Measurements from ENCODE around the gene XRCC4.
"Not testable (repeated sequence)": the region's sequence is repeated elsewhere in the genome, so short reads cannot be mapped to it uniquely, and the experiment has no call there.

XRCC4 gene

GRCh38 chr5:83283761-83284160, 206.4 kb downstream of the XRCC4 start:
- peak; percentile 42 for DNase-seq

GRCh38 chr5:83285661-83286398, 208.5 kb downstream of the XRCC4 start:
- no peak for DNase-seq

- DNase-seq, result no peak
Observed at GRCh38 chr5:83294246-83294645, 216.9 kb downstream of the XRCC4 start.

DNA sequence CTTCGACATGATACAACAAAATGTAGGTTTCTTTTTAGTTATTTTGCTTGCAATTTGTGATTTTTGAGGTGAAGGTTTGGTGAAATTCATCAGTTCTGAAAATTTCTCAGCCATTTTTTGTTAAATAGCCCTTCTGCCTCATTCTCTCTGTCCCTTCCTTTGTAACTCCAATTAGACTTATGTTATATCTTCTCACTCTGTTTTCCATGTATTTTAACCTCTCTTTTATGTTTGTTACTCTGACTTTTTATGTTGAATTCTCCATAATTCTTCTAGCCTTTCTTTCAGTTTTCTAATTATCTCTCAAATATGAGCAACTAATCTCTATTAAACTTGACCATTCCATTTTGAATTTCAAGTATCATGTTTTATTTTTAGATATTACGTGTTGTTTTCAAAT, 222.0 kb downstream of the XRCC4 start:
- DNase-seq, result no peak

DNA sequence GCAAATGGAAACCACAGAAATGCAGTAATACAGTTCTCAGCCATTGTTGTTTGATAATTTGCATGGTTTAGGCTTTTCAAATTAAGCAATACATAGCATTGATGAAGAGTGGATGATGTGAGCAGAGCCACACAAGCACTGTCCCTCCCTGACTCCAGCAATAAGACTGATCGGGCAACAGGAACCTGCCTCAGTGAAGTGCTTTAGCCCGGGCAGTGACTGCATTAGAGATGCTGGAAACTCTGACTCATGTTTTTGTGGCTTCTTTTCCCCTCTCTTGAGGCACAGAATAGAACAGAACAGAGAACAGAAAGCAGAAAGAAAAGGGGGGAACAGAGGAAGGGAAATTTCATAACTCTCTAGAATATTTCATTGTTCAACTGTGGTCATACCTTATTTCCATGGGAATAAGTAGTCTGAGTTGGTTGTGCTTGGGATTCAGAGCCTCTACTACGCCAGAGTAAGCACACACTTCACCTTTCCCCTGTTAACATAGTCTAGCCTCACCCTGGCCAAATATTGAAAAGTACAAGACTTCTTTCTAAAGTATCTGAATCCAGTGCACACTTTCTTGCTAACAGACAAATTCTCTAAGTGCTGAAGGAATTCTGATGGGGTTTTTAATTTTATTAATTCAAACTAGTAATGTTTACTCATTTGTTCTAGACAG, 229.4 kb downstream of the XRCC4 start:
- peak; percentile 98 for DNase-seq

DNA sequence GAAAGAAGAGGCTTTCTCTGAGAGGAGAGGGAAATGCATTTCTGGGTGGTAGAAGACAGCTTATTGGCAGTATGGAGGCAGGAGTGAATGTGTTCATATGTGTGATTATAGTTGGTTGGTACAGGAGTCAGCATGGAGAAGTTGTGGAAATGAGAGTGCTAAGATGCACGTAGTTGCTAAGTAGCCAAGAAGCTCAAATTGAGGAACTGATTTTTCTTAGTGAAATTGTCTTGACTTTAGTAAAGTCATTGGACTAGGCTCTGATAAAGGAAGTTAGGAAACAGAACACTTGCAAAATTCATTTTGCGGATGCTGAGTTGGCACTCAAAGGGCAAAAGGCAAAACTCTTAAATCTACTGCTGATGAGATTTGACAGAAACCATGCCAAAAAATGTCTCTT, 235.3 kb downstream of the XRCC4 start:
- DNase-seq, result peak; percentile 94

DNA sequence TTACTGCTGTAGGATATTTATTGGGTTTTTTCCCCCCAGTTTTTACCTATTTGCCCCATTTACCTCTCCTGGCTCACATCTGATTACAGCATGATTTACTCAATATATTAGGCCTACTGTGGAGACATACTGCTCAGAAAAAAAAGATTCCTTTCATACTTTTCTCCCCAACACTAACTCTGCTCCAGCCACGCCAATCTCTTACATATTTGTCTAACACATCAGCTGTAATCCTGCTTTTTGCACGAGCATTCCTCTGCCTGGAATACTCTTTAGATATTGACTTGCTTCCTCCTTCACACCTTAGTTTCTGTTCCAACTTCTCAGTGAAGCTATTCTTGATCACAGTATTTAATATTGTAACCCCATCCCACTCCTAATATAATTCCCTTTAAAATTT, 236.1 kb downstream of the XRCC4 start:
- DNase-seq, result no peak

GRCh38 chr5:83321483-83322055, 244.2 kb downstream of the XRCC4 start:
- no peak for DNase-seq

DNA sequence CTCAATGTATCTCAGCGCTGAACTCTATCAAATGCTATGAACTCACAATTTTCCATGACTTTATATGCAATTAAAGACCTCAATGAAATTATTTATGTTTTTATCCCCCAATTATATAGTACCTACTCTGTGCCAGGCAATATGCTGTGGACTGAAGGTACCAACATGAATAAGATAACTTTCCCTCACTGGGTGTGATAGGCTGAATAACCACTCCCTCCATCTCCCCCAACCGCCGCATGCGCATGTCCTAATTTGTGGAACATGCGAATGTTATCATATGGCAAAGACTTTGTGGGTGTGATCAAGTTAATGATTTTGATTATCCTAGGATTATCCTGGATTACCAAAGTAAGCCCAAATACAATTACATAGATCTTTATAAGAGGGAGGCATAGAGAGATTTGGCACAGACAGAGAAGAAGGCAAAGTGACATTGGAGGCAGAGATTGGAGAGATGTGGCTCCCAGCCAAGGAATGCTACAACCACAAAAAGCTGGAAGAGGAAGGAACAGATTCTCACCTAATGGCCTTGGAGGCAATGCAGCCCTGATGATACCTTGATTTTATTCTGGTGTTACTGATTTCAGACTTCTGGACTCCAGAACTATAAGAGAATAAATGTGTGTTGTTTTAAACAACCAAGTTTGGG, 245.1 kb downstream of the XRCC4 start:
- DNase-seq, result no peak

- peak; percentile 40 for DNase-seq
Observed at GRCh38 chr5:83323557-83324180, 246.3 kb downstream of the XRCC4 start.

- no peak for DNase-seq
Observed at GRCh38 chr5:83331842-83332241, 254.5 kb downstream of the XRCC4 start.

DNA sequence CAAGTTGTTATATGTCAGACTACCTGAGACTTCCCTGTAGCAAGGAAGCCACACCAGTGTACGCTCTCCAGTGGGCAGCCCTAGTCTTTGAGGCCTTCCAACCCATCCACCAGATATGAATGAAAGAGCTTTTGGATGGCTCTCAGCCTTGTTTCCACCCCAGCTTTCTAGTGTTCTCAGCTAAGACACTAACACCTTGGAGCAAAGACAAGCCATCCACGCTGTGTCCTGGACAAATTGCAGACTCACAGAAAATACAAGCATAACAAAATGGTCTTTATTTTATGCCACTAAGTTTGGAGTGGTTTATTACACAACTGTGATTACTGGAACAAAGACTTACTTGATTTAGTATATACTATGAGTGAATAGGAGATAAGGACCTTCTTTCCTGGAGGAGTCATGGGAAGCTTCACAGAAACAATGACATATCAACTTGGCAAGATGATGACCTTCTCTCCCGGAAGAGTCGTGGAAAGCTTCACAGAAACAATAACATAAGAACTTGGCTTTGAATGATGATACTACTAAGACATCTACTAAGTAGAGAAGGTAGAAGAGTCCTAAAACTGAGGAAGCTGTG, 260.2 kb downstream of the XRCC4 start:
- DNase-seq, result no peak

- peak; percentile 53 for DNase-seq
Observed at GRCh38 chr5:83340511-83340918, 263.2 kb downstream of the XRCC4 start.

- no peak for DNase-seq
Observed at GRCh38 chr5:83341815-83342334, 264.5 kb downstream of the XRCC4 start.

DNA sequence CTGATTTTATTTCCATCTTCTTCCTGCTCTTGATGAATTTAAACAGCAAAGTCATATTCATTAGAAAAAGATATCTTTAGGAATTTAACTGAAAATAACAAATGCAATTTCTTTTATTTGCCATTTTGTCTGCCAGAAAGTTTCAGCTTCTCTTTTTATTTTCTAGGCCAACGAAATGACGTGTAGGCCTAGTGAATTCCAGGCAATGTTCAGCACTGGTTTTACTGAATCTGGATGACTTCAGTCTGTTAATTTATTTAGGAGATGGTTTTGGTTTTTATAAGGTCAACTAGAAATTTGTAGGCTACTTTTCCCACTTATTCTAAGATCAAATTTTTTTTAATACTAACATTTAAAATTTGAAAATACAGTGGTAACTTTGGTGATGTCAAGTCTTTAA, 265.1 kb downstream of the XRCC4 start:
- no peak for DNase-seq

GRCh38 chr5:83343299-83343698, 266.0 kb downstream of the XRCC4 start:
- DNase-seq, result no peak

DNA sequence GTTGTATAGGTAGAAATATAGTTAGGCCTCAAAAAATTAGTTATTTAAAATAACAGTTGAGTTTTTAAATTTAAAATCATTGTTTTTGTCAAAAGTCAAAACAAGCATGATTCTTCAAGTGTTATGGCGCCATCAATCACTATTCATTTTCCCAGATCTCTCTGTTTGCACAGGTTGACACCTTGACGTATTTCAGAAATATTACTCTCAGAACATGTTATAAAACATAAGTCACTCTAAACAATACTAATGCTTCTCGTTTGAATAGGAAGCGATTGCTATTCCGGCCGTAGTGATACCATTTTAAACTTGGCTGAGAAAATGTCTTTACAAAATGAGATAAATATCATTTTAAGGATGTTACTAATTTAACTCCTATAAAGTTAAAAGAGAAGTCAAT, 268.1 kb downstream of the XRCC4 start:
- DNase-seq, result no peak

DNA sequence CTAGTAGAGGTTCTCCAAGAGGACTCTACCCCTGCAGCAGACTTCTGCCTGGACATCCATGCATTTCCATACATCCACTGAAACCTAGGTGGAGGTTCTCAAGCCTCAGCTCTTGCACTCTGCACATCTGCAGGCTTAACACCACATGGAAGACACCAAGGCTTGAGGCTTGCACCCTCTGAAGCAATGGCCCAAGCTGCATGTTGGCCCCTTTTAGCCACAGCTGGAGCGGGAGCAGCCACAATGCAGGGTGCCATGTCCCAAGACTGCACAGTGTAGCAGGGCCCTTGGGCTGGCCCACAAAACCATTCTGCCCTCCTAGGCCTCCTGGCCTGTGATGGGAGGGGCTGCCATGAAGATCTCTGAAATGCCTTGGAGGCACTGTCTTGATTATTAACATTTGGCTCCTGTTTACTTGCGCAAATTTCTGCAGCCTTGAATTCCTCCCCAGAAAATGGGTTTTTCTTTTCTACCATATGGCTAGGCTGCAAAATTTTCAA, 271.0 kb downstream of the XRCC4 start:
- no peak for DNase-seq

DNA sequence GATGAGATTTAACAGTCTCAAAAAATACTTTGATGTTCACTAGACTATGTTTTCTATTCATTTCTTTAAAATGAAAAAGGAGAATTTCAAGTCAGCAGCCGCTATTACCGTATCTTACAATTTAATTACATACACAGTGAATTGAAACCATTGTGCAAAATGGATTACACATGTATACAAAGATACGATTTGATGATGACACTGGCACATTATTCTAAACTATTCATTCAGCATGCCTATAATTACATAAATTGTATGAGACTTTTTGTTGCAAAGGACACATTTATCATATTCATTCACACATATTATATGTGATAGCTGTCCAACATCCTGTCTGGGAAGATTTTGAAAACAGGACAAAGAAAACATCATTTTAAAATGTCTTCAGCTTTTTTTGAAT, 275.9 kb downstream of the XRCC4 start:
- no peak for DNase-seq

DNA sequence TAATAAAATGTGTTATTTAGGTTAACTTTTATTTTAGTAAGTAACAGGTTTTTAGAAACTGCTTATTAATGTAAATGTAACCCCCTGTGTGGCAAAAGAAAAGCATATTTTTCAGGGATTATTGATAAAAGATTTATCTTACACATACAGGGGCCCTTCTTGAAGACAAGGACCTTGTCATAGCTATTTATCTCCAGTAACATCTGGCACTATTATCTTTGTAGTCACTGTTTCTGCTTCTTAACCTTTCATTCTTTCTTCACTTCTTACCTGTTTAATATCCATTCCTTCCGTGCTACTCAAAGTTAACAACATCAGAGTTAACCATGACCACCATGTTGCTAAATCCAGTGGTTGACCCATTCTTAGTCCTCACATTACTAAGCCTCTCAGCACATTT, 276.4 kb downstream of the XRCC4 start:
- no peak for DNase-seq

DNA sequence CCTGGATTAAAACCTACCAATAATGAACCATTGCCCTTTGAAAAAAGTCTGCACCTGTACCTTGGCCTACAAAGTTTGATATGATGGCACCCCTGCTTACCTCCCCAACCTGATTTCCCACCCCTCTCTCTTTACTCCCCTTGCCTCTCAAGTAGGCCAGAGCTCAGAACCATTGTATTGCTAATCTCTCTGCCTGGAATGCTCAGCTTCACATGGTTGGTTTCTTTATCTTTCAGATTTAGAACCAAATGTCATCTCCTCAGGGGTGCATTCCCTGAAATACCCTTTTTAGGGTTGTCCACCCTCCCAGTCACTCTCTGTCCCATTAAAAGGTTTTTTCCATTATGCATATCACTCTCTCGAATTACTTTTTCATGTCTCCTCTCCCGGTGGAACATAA, 277.6 kb downstream of the XRCC4 start:
- DNase-seq, result no peak

- DNase-seq, result not testable (repeated sequence)
Observed at GRCh38 chr5:83355482-83356014, 278.2 kb downstream of the XRCC4 start.
